Transverse colon (tissue), 4 donors: ENCODE data around the gene GPC5.

Source experiments
- EP300 ChIP-seq: sonication (generic); formaldehyde crosslinking; IDR thresholded peaks from one replicate; pipeline ENCODE4 v1.6.1; 2017; ENCODE audit warnings: antibody characterized with exemption, low read depth
- POLR2A ChIP-seq: fragments of 450-650 bp; IDR thresholded peaks from one replicate; pipeline ENCODE4 v1.6.1; 2016; ENCODE audit warnings: antibody characterized with exemption, mild to moderate bottlenecking, moderate library complexity
- POLR2AphosphoS5 ChIP-seq, 3 donors: sonication (generic); formaldehyde crosslinking; IDR thresholded peaks; one replicate each; pipeline ENCODE4 v1.6.1; 2016; ENCODE audit warnings: antibody characterized with exemption in 3 of 3
- TF ChIP-seq, protein P1 (sequence below), 5 experiments: fragments of 200-600 bp in 3 of 5; fragments of 450-650 bp in 2 of 5; sonication (generic) in 3 of 5; IDR thresholded peaks; 1 replicate in 2 of 5; 2 replicates in 3 of 5; pipeline ENCODE4 v1.5.1; 2016 to 2017; ENCODE audit warnings: antibody characterized with exemption in 5 of 5, inconsistent platforms in 3 of 5, mild to moderate bottlenecking in 2 of 5, moderate library complexity in 1 of 5

DNA sequence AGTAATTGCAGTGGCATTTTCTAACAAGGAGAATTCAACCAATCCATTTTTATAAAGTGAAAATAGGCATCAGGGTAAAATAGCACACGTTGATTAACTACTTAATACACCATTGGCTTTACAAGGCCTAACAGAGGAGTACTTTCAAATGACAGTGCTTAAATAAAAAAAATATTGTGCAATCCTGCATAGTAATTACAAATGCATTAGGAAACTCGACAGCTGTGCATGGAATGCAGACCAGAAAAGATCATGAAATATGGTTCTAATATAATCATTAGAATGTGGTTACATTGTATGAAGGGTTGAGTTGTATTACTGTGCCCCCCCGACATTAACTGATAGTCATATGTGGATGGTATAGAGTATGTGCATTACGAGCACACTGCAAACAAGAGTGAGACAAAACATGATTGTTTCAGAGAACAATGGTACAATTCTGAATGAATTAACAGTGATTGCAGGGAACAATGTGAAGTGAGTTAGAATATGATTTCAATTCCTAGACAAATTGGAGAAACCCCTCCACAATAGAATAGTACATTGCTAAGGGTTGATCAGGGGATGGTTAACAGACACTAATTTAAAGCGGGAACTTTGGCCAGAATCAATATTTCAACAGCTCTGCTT lies 270.6 kb downstream of the GPC5 start:
- TF ChIP-seq, protein P1, sequence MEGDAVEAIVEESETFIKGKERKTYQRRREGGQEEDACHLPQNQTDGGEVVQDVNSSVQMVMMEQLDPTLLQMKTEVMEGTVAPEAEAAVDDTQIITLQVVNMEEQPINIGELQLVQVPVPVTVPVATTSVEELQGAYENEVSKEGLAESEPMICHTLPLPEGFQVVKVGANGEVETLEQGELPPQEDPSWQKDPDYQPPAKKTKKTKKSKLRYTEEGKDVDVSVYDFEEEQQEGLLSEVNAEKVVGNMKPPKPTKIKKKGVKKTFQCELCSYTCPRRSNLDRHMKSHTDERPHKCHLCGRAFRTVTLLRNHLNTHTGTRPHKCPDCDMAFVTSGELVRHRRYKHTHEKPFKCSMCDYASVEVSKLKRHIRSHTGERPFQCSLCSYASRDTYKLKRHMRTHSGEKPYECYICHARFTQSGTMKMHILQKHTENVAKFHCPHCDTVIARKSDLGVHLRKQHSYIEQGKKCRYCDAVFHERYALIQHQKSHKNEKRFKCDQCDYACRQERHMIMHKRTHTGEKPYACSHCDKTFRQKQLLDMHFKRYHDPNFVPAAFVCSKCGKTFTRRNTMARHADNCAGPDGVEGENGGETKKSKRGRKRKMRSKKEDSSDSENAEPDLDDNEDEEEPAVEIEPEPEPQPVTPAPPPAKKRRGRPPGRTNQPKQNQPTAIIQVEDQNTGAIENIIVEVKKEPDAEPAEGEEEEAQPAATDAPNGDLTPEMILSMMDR (IDR thresholded peaks at IDR 0.05): no peak
- TF ChIP-seq POLR2AphosphoS5 (IDR thresholded peaks at IDR 0.05) (no peak), POLR2A (no peak), EP300 (no peak)
